Activated naive CD4-positive, alpha-beta T cell treated with anti-CD3 and anti-CD28 coated beads, Interleukin-2, amount 50 U/mL, for 72 hours (primary cell): ENCODE data around the gene ABHD17A. TPM values are rescaled to one million over a fixed set of nuclear protein-coding genes. Genes with fewer than 3 reads are reported as not detected.
A peak's percentile ranks its signal among the peaks of the same experiment; 100 is the strongest.

Experiments used
- ATAC-seq, 2 donors: fragments of 150-1000 bp; cut with Tn5 transposase; 2 replicates each; pipeline ENCODE4 v1.10.0; 2021; ENCODE audit warnings: mild to moderate bottlenecking in 2 of 2, moderate library complexity in 2 of 2
- DNase-seq, 2 donors: peaks; one replicate each; pipeline ENCODE4 v3.0.0; 2021 to 2022; ENCODE audit warnings: low spot score in 2 of 2
- H3K27ac Mint-ChIP-seq, 2 donors: one replicate each; pipeline ENCODE4 v1.8.0; 2022; ENCODE audit warnings: mild to moderate bottlenecking in 2 of 2, mixed read lengths in 2 of 2
- H3K36me3 Mint-ChIP-seq, 2 donors: one replicate each; pipeline ENCODE4 v1.8.0; 2022; ENCODE audit warnings: mixed read lengths in 2 of 2
- H3K9me3 Mint-ChIP-seq, 2 donors: one replicate each; pipeline ENCODE4 v1.8.0; 2022; ENCODE audit warnings: mixed read lengths in 2 of 2
- total RNA-seq, 2 donors: library from RNA; stranded (reverse); gene quantifications; one replicate each; pipeline ENCODE4 v1.2.3, GENCODE V29; 2022

The ABHD17A gene
- total RNA-seq, 2 donors from 2014 or later, result 109 to 110 TPM

GRCh38 chr19:1843646-1844394, 41.5 kb downstream of the ABHD17A start:
- DNase-seq (no peak), ATAC-seq (no peak)
- Mint-ChIP-seq H3K36me3 (peaks cover 10 to 14% of the 10 kb centered on the region in 2 donors), H3K27ac (peak overlapping the region in 1 of 2 donors; percentile 65), H3K9me3 (no peaks in the 10 kb centered on the region)

- DNase-seq (no peak), ATAC-seq (no peak)
- peaks cover 10 to 14% of the 10 kb centered on the region in 2 donors for H3K36me3 Mint-ChIP-seq
- H3K9me3 Mint-ChIP-seq, result no peaks in the 10 kb centered on the region
- H3K27ac Mint-ChIP-seq, result peak overlapping the region; percentile 50 to 65
Measured at GRCh38 chr19:1843116-1843515, 42.2 kb downstream of the ABHD17A start.

GRCh38 chr19:1841209-1841924, 43.9 kb downstream of the ABHD17A start:
- no peak for DNase-seq
- no peak for ATAC-seq
- Mint-ChIP-seq H3K36me3 (peaks cover 0 to 6% of the 10 kb centered on the region in 2 donors), H3K9me3 (no peaks in the 10 kb centered on the region), H3K27ac (peak overlapping the region; percentile 36 to 46)

GRCh38 chr19:1840541-1841115, 44.7 kb downstream of the ABHD17A start:
- DNase-seq (no peak), ATAC-seq (no peak)
- Mint-ChIP-seq H3K27ac (peak overlapping the region; percentile 27 to 46), H3K36me3 (no peaks in the 10 kb centered on the region), H3K9me3 (no peaks in the 10 kb centered on the region)

- Mint-ChIP-seq H3K27ac (peak overlapping the region; percentile 27 to 46), H3K9me3 (no peaks in the 10 kb centered on the region), H3K36me3 (no peaks in the 10 kb centered on the region)
- ATAC-seq (no peak), DNase-seq (no peak)
Measured at GRCh38 chr19:1839658-1840540, 45.4 kb downstream of the ABHD17A start.

GRCh38 chr19:1837625-1838105, 47.6 kb downstream of the ABHD17A start:
- peak; percentile 48 to 60 for ATAC-seq
- H3K9me3 Mint-ChIP-seq, result no peaks in the 10 kb centered on the region
- no peaks in the 10 kb centered on the region for H3K36me3 Mint-ChIP-seq
- no peak overlapping the region for H3K27ac Mint-ChIP-seq
- peak in 1 of 2 donors; percentile 85 for DNase-seq

GRCh38 chr19:1837222-1837565, 48.1 kb downstream of the ABHD17A start:
- DNase-seq, result no peak
- Mint-ChIP-seq H3K9me3 (no peaks in the 10 kb centered on the region), H3K36me3 (no peaks in the 10 kb centered on the region), H3K27ac (no peak overlapping the region)
- ATAC-seq, result peak in 1 of 2 donors; percentile 4

GRCh38 chr19:1836458-1837221, 48.7 kb downstream of the ABHD17A start:
- peak overlapping the region in 1 of 2 donors; percentile 65 for H3K27ac Mint-ChIP-seq
- ATAC-seq (no peak), DNase-seq (no peak)
- no peaks in the 10 kb centered on the region for H3K9me3 Mint-ChIP-seq
- H3K36me3 Mint-ChIP-seq, result no peaks in the 10 kb centered on the region

- no peak for ATAC-seq
- peak overlapping the region; percentile 56 to 57 for H3K27ac Mint-ChIP-seq
- H3K9me3 Mint-ChIP-seq, result no peaks in the 10 kb centered on the region
Measured at GRCh38 chr19:1833540-1833939, 51.8 kb downstream of the ABHD17A start.

GRCh38 chr19:1832046-1832663, 53.1 kb downstream of the ABHD17A start:
- Mint-ChIP-seq H3K27ac (no peak overlapping the region), H3K9me3 (no peaks in the 10 kb centered on the region), H3K36me3 (no peaks in the 10 kb centered on the region)
- DNase-seq, result no peak
- no peak for ATAC-seq

More at GRCh38 chr19:1833540-1833939, 51.8 kb downstream of the ABHD17A start:
- H3K36me3 Mint-ChIP-seq, result no peaks in the 10 kb centered on the region
- no peak for DNase-seq

GRCh38 chr19:1830978-1831377, 54.3 kb downstream of the ABHD17A start:
- H3K27ac Mint-ChIP-seq, result no peak overlapping the region
- DNase-seq (no peak), ATAC-seq (no peak)
- H3K36me3 Mint-ChIP-seq, result peaks cover 0 to 1% of the 10 kb centered on the region in 2 donors
- H3K9me3 Mint-ChIP-seq, result no peaks in the 10 kb centered on the region

- Mint-ChIP-seq H3K9me3 (no peaks in the 10 kb centered on the region), H3K36me3 (peaks cover 0 to 4% of the 10 kb centered on the region in 2 donors), H3K27ac (no peak overlapping the region)
- DNase-seq (no peak), ATAC-seq (no peak)
Measured at GRCh38 chr19:1830568-1830967, 54.7 kb downstream of the ABHD17A start.

GRCh38 chr19:1829958-1830357, 55.3 kb downstream of the ABHD17A start:
- Mint-ChIP-seq H3K27ac (no peak overlapping the region), H3K9me3 (no peaks in the 10 kb centered on the region), H3K36me3 (peaks cover 0 to 4% of the 10 kb centered on the region in 2 donors)
- ATAC-seq (no peak), DNase-seq (no peak)

GRCh38 chr19:1828279-1829238, 56.7 kb downstream of the ABHD17A start:
- no peak for ATAC-seq
- Mint-ChIP-seq H3K27ac (no peak overlapping the region), H3K36me3 (peaks cover 0 to 4% of the 10 kb centered on the region in 2 donors), H3K9me3 (no peaks in the 10 kb centered on the region)
- DNase-seq, result no peak
